ENCODE results near the gene FXYD6.

DNA sequence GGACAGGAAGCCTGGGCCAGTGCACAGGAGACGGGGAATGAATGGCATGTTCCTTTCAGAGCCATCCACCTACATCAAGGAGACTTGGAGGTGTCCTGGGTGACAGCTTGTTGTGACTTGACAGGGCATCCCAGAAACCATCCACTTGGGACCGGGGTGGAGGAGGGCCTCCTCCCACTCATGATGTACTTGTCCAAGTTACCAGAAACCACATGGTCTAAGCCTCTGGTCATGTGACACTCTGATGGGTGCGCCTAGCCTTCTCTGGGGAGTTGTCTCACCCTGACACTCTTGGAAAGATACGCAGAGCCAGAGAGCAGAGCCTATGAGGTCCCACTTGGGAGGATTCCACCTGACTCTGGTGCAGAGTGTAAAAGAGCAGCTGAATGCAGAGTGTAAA is 21.6 kb upstream of the FXYD6 start:
- TF ChIP-seq, protein P1, sequence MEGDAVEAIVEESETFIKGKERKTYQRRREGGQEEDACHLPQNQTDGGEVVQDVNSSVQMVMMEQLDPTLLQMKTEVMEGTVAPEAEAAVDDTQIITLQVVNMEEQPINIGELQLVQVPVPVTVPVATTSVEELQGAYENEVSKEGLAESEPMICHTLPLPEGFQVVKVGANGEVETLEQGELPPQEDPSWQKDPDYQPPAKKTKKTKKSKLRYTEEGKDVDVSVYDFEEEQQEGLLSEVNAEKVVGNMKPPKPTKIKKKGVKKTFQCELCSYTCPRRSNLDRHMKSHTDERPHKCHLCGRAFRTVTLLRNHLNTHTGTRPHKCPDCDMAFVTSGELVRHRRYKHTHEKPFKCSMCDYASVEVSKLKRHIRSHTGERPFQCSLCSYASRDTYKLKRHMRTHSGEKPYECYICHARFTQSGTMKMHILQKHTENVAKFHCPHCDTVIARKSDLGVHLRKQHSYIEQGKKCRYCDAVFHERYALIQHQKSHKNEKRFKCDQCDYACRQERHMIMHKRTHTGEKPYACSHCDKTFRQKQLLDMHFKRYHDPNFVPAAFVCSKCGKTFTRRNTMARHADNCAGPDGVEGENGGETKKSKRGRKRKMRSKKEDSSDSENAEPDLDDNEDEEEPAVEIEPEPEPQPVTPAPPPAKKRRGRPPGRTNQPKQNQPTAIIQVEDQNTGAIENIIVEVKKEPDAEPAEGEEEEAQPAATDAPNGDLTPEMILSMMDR (IDR thresholded peaks at IDR 0.05), result no peak
- TF ChIP-seq MEF2A (IDR thresholded peaks at IDR 0.05; ENCODE audit: borderline replicate concordance, low read depth), result no peak
- no peak for TF ChIP-seq POLR2AphosphoS5 (IDR thresholded peaks at IDR 0.05; ENCODE audit: low read depth, low read length)
- no peak for TF ChIP-seq EP300 (IDR thresholded peaks at IDR 0.05; ENCODE audit: borderline replicate concordance in 1 of 2, low read depth in 1 of 2, low read length in 1 of 2)
- TF ChIP-seq SIN3A (IDR thresholded peaks at IDR 0.05; ENCODE audit: borderline replicate concordance, low read depth, low read length), result no peak
- TF ChIP-seq GABPA (IDR thresholded peaks at IDR 0.05; ENCODE audit: low read depth), result no peak
- TF ChIP-seq JUND (IDR thresholded peaks at IDR 0.05), result no peak
- no peak for TF ChIP-seq NFIC (IDR thresholded peaks at IDR 0.05; ENCODE audit: borderline replicate concordance)
- no peak for TF ChIP-seq RCOR1 (IDR thresholded peaks at IDR 0.05; ENCODE audit: low read length)
- TF ChIP-seq, protein P2, sequence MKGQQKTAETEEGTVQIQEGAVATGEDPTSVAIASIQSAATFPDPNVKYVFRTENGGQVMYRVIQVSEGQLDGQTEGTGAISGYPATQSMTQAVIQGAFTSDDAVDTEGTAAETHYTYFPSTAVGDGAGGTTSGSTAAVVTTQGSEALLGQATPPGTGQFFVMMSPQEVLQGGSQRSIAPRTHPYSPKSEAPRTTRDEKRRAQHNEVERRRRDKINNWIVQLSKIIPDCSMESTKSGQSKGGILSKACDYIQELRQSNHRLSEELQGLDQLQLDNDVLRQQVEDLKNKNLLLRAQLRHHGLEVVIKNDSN (IDR thresholded peaks at IDR 0.05; ENCODE audit: borderline replicate concordance, low read depth), result no peak
- TF ChIP-seq MXI1 (IDR thresholded peaks at IDR 0.05; ENCODE audit: low read depth, low read length), result no peak
- TF ChIP-seq, protein P3, sequence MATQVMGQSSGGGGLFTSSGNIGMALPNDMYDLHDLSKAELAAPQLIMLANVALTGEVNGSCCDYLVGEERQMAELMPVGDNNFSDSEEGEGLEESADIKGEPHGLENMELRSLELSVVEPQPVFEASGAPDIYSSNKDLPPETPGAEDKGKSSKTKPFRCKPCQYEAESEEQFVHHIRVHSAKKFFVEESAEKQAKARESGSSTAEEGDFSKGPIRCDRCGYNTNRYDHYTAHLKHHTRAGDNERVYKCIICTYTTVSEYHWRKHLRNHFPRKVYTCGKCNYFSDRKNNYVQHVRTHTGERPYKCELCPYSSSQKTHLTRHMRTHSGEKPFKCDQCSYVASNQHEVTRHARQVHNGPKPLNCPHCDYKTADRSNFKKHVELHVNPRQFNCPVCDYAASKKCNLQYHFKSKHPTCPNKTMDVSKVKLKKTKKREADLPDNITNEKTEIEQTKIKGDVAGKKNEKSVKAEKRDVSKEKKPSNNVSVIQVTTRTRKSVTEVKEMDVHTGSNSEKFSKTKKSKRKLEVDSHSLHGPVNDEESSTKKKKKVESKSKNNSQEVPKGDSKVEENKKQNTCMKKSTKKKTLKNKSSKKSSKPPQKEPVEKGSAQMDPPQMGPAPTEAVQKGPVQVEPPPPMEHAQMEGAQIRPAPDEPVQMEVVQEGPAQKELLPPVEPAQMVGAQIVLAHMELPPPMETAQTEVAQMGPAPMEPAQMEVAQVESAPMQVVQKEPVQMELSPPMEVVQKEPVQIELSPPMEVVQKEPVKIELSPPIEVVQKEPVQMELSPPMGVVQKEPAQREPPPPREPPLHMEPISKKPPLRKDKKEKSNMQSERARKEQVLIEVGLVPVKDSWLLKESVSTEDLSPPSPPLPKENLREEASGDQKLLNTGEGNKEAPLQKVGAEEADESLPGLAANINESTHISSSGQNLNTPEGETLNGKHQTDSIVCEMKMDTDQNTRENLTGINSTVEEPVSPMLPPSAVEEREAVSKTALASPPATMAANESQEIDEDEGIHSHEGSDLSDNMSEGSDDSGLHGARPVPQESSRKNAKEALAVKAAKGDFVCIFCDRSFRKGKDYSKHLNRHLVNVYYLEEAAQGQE (IDR thresholded peaks at IDR 0.05; ENCODE audit: low read depth, low read length), result no peak
- no peak for TF ChIP-seq CHD2 (IDR thresholded peaks at IDR 0.05; ENCODE audit: low read length, partially characterized antibody)
